HepG2 (cell line): ENCODE data around the gene FOXA3. TPM values are rescaled to one million over a fixed set of nuclear protein-coding genes. Genes with fewer than 3 reads are reported as not detected.

Experiments used
- AKAP8 ChIP-seq: sonication (generic); formaldehyde crosslinking; IDR thresholded peaks from 2 replicates; pipeline ENCODE4 v1.5.1; 2020; ENCODE audit warnings: mild to moderate bottlenecking, missing genetic modification reagents
- ARNT2 ChIP-seq: sonication (generic); formaldehyde crosslinking; IDR thresholded peaks from 2 replicates; pipeline ENCODE4 v1.8.0; 2022; ENCODE audit warnings: mild to moderate bottlenecking, low read depth, missing genetic modification reagents, moderate library complexity
- ESRRA ChIP-seq: sonication (generic); formaldehyde crosslinking; IDR thresholded peaks from 2 replicates; pipeline ENCODE4 v1.5.1; 2020; ENCODE audit warnings: mild to moderate bottlenecking, low read depth, missing genetic modification reagents
- HOXD1 ChIP-seq: sonication (generic); formaldehyde crosslinking; IDR thresholded peaks from 2 replicates; pipeline ENCODE4 v1.5.0; 2020; ENCODE audit warnings: missing genetic modification reagents
- ISX ChIP-seq: sonication (generic); formaldehyde crosslinking; conservative IDR thresholded peaks from 2 replicates; pipeline ENCODE4 v1.5.0; 2020; ENCODE audit warnings: missing genetic modification reagents
- MTA1 ChIP-seq: sonication (generic); formaldehyde crosslinking; IDR thresholded peaks from 2 replicates; pipeline ENCODE4 v1.4.0; 2020; ENCODE audit warnings: missing genetic modification reagents, mild to moderate bottlenecking, borderline replicate concordance
- POLR2G ChIP-seq: fragments of 200-400 bp; formaldehyde crosslinking; IDR thresholded peaks from 2 replicates; pipeline ENCODE4 v1.6.1; 2018; ENCODE audit warnings: mild to moderate bottlenecking, low read depth, low read length, moderate library complexity
- PRMT3 ChIP-seq: sonication (generic); formaldehyde crosslinking; IDR thresholded peaks from 2 replicates; pipeline ENCODE4 v1.8.1; 2022; ENCODE audit warnings: low read depth, mild to moderate bottlenecking, moderate library complexity, missing genetic modification reagents, borderline replicate concordance
- RBM39 ChIP-seq: fragments of 200-400 bp; formaldehyde crosslinking; IDR thresholded peaks from one replicate; pipeline ENCODE4 v1.6.1; 2018; ENCODE audit warnings: antibody characterized with exemption, mild to moderate bottlenecking, low read depth, low read length; ENCODE audit not compliant: poor library complexity, severe bottlenecking
- SETDB1 ChIP-seq: sonication (generic); formaldehyde crosslinking; IDR thresholded peaks from 2 replicates; pipeline ENCODE4 v1.5.1; 2020; ENCODE audit warnings: missing genetic modification reagents, mild to moderate bottlenecking, borderline replicate concordance
- SOX6 ChIP-seq, 2 experiments: fragments of 450-650 bp in 1 of 2; sonication (generic) in 1 of 2; formaldehyde crosslinking in 1 of 2; IDR thresholded peaks; 2 replicates each; pipeline versions ENCODE4 v1.4.0 to v1.6.1; 2017 to 2020; ENCODE audit warnings: antibody characterized with exemption in 1 of 2, mild to moderate bottlenecking in 1 of 2, missing genetic modification reagents in 1 of 2
- U2AF1 ChIP-seq: fragments of 200-400 bp; formaldehyde crosslinking; optimal IDR thresholded peaks from 2 replicates; pipeline ENCODE3; 2017; ENCODE audit warnings: mild to moderate bottlenecking, low read depth, low read length
- YEATS4 ChIP-seq: sonication (generic); formaldehyde crosslinking; IDR thresholded peaks from 2 replicates; pipeline ENCODE4 v1.4.0; 2020; ENCODE audit warnings: missing genetic modification reagents, borderline replicate concordance
- ZFAT ChIP-seq: sonication (generic); formaldehyde crosslinking; conservative IDR thresholded peaks from 2 replicates; pipeline ENCODE4 v1.8.1; 2023; ENCODE audit warnings: missing genetic modification reagents, inconsistent platforms
- ZFP62 ChIP-seq: sonication (generic); formaldehyde crosslinking; IDR thresholded peaks from 2 replicates; pipeline ENCODE4 v1.4.0; 2020; ENCODE audit warnings: missing genetic modification reagents
- ZNF253 ChIP-seq: sonication (generic); formaldehyde crosslinking; IDR thresholded peaks from 2 replicates; pipeline ENCODE4 v1.8.0; 2022; ENCODE audit warnings: mild to moderate bottlenecking, missing genetic modification reagents, borderline replicate concordance
- ZNF614 ChIP-seq: IDR thresholded peaks from 2 replicates; pipeline ENCODE4 v1.6.1; 2018; ENCODE audit warnings: missing biosample characterization, missing genetic modification reagents, inconsistent platforms, borderline replicate concordance
- ZNF670 ChIP-seq: sonication (generic); formaldehyde crosslinking; IDR thresholded peaks from 2 replicates; pipeline ENCODE4 v1.8.0; 2022; ENCODE audit warnings: mild to moderate bottlenecking, missing genetic modification reagents, borderline replicate concordance
- ZNF776 ChIP-seq: sonication (generic); formaldehyde crosslinking; IDR thresholded peaks from 2 replicates; pipeline ENCODE4 v1.4.0; 2020; ENCODE audit warnings: mild to moderate bottlenecking, missing genetic modification reagents
- ZNF777 ChIP-seq: sonication (generic); formaldehyde crosslinking; IDR thresholded peaks from 2 replicates; pipeline ENCODE4 v1.4.0; 2020; ENCODE audit warnings: missing genetic modification reagents
- ZNF83 ChIP-seq: sonication (generic); formaldehyde crosslinking; IDR thresholded peaks from 2 replicates; pipeline ENCODE4 v1.4.0; 2020; ENCODE audit warnings: missing genetic modification reagents, mild to moderate bottlenecking, borderline replicate concordance
- polyA plus RNA-seq, 8 experiments: library from polyadenylated mRNA; depleted of rRNA in 3 of 8; stranded (reverse) in 7 of 8; unstranded in 1 of 8; fragments of >200 nt; fragmentation: Illumina TruSeq in 4 of 8; extraction: Trizol in 4 of 8; gene quantifications; 2 replicates each; pipeline versions ENCODE4 v1.2.1 to v1.2.3, GENCODE V29; 2011 to 2016; ENCODE audit warnings: low read depth in 4 of 8, missing spikeins in 1 of 8, mixed read lengths in 1 of 8; ENCODE audit not compliant: insufficient read depth in 1 of 8
- total RNA-seq, 5 experiments: library from RNA; depleted of rRNA; stranded (reverse); fragments of >200 nt; fragmentation: Illumina TruSeq; extraction: Trizol; gene quantifications; 2 replicates each; pipeline ENCODE4 v1.2.3, GENCODE V29; 2016; ENCODE audit warnings: low read depth in 1 of 5
- TF ChIP-seq, protein P1 (sequence below): sonication (generic); formaldehyde crosslinking; IDR thresholded peaks from 2 replicates; pipeline ENCODE4 v1.4.0; 2020; ENCODE audit warnings: missing genetic modification reagents
- TF ChIP-seq, protein P2 (sequence below): sonication (generic); formaldehyde crosslinking; IDR thresholded peaks from 2 replicates; pipeline ENCODE4 v1.5.0; 2020; ENCODE audit warnings: missing genetic modification reagents

Gene FOXA3
- total and polyA plus RNA-seq, 2 of the 13 experiments (the other 11 are each of a cell fraction or from before 2014, with no cell fraction given): 29.8 to 47.6 TPM

DNA sequence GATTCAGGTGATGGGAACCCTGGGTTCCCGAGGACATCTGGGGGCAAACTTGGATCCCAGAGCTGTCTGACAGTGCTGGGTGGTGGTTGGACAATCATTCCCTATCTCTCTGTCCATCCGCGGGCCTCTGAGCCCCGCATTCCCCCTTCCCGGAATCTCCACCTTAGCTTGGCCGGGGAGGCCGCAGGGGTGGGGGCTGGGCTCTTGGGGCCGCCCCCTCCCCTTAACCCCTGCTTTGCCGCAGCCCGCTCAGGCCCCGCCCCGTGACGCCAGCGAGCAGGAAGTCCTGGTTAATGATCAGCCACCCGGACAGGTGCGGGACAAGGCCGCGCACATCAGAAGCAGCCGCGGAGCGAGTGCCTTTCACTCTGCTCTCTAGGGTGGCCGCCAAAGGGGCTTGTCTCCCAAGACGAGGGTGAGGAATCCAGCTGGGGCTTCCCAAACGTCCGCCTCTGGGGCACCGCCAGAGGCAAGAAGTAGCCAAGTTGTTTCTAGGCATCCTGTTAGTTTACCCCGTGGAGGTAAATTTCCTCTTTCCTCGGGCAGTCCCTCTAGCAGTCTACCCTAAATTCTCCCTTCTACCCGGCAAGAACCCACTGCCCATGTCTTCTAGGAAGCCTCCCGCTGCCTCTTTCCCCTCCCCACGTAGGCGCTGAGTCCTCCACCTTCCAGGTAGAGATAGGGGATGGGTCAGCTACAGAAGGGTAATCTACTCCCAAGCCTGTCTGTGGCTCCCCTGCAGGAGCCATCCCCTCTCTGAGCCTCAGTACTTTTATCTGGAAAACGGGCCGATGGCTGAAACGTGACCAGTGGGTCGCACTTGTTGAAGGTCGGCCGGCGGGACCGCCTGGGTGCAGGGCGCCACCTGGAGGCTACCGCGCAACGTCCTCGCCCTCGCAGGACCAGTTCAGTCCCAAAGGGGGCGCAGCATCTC is 18.8 kb downstream of the FOXA3 start (continued):
- TF ChIP-seq ZNF83 (peak; percentile 9; the same call in 1 of the 2 replicates), ARNT2 (CRISPR knock-in tag) (peak; percentile 91), YEATS4 (CRISPR knock-in tag) (peak; percentile 51), HOXD1 (peak; percentile 57; the same call in 1 of the 2 replicates), ZFAT (CRISPR knock-in tag) (no peak), ESRRA (CRISPR knock-in tag) (peak; percentile 66), ZNF670 (CRISPR knock-in tag) (peak; percentile 63), SETDB1 (CRISPR knock-in tag) (no peak), ZNF614 (CRISPR knock-in tag) (peak; percentile 4; the same call in 1 of the 2 replicates), ZNF777 (peak; percentile 21; the same call in 1 of the 2 replicates), POLR2G (peak; percentile 94), ZNF253 (CRISPR knock-in tag) (no peak), U2AF1 (no peak), ZNF776 (CRISPR knock-in tag) (no peak), ZFP62 (no peak), RBM39 (peak; percentile 44), SOX6 (IDR thresholded peaks at IDR 0.05) (no peak), SOX6 (CRISPR knock-in tag; IDR thresholded peaks at IDR 0.05) (peak; percentile 72), PRMT3 (CRISPR knock-in tag) (no peak), AKAP8 (CRISPR knock-in tag) (peak; percentile 76; the same call in 1 of the 2 replicates), ISX (no peak), MTA1 (peak; percentile 80; the same call in 1 of the 2 replicates)
- TF ChIP-seq, protein P1, sequence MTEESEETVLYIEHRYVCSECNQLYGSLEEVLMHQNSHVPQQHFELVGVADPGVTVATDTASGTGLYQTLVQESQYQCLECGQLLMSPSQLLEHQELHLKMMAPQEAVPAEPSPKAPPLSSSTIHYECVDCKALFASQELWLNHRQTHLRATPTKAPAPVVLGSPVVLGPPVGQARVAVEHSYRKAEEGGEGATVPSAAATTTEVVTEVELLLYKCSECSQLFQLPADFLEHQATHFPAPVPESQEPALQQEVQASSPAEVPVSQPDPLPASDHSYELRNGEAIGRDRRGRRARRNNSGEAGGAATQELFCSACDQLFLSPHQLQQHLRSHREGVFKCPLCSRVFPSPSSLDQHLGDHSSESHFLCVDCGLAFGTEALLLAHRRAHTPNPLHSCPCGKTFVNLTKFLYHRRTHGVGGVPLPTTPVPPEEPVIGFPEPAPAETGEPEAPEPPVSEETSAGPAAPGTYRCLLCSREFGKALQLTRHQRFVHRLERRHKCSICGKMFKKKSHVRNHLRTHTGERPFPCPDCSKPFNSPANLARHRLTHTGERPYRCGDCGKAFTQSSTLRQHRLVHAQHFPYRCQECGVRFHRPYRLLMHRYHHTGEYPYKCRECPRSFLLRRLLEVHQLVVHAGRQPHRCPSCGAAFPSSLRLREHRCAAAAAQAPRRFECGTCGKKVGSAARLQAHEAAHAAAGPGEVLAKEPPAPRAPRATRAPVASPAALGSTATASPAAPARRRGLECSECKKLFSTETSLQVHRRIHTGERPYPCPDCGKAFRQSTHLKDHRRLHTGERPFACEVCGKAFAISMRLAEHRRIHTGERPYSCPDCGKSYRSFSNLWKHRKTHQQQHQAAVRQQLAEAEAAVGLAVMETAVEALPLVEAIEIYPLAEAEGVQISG (CRISPR knock-in tag): peak; percentile 78
- TF ChIP-seq, protein P2, sequence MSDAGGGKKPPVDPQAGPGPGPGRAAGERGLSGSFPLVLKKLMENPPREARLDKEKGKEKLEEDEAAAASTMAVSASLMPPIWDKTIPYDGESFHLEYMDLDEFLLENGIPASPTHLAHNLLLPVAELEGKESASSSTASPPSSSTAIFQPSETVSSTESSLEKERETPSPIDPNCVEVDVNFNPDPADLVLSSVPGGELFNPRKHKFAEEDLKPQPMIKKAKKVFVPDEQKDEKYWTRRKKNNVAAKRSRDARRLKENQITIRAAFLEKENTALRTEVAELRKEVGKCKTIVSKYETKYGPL (CRISPR knock-in tag): no peak; the same call in none of the 2 replicates
